ENCODE results near the gene TRMT6. TPM values are rescaled to one million over a fixed set of nuclear protein-coding genes. Genes with fewer than 3 reads are reported as not detected.

The TRMT6 gene
- total RNA-seq, 2 experiments from 2014 or later = 24.9 to 27.1 TPM

DNA sequence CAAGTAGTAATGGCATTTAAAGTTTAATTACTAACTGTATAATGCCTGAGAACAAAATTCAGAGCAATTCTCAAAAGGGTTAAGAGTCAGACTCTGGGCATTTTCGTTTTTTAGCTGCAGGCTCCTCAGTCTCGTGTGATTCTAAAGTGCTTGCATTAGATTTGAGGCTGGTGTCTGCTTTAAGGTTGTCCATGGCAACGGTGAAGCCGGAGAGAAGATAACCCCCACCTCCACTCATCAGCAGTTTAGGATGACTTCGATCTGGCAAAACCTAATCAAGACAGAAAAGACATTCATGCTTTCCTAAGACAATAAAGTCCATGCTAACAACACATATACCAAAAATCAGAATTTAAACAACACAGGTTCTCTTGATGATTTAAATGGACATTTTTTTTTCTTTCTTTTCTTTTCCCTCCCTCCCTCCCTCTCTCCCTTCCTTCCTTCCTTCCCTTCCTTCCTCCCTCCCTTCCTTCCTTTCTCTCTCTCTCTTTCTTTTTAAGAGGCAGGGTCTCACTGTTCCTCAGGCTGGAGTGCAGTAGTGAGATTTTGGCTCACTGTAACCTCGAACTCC lies 11.8 kb downstream of the TRMT6 start:
- DNase-seq = no peak
- Mint-ChIP-seq H3K27me3 (no peaks in the 10 kb centered on the region), H3K27ac (no peak overlapping the region), H3K4me3 (no peak overlapping the region), H3K9me3 (no peaks in the 10 kb centered on the region), H3K36me3 (peaks cover 37% of the 10 kb centered on the region), H3K4me1 (ENCODE audit: low read depth) (no peaks in the 10 kb centered on the region)
- CTCF ChIA-PET = no interaction called here
- intact Hi-C loops (cut with micrococcal nuclease) = no loop called here
- POLR2A ChIA-PET = no interaction called here

GRCh38 chr20:5936238-5936637 lies 14.1 kb downstream of the TRMT6 start:
- no peaks in the 10 kb centered on the region for H3K27me3 Mint-ChIP-seq
- H3K27ac Mint-ChIP-seq = no peak overlapping the region
- ChIA-PET CTCF (interaction anchor here (1.0 to 1.6 kb wide), 4 partner anchors 149 to 408 kb away, joined by 3 to 6 read pairs (median 4); no protein-coding TSS in a partner anchor), POLR2A (no interaction called here)
- intact Hi-C loops (cut with micrococcal nuclease) = no loop called here
- peaks cover 15% of the 10 kb centered on the region for H3K36me3 Mint-ChIP-seq
- no peak overlapping the region for H3K4me3 Mint-ChIP-seq
- H3K9me3 Mint-ChIP-seq = no peaks in the 10 kb centered on the region
- DNase-seq = no peak
- H3K4me1 Mint-ChIP-seq (ENCODE audit: low read depth) = no peaks in the 10 kb centered on the region

- POLR2A ChIA-PET = no interaction called here
- no peaks in the 10 kb centered on the region for H3K27me3 Mint-ChIP-seq
- no peaks in the 10 kb centered on the region for H3K4me1 Mint-ChIP-seq (ENCODE audit: low read depth)
Observed at GRCh38 chr20:5935384-5935783, 14.9 kb downstream of the TRMT6 start.

DNA sequence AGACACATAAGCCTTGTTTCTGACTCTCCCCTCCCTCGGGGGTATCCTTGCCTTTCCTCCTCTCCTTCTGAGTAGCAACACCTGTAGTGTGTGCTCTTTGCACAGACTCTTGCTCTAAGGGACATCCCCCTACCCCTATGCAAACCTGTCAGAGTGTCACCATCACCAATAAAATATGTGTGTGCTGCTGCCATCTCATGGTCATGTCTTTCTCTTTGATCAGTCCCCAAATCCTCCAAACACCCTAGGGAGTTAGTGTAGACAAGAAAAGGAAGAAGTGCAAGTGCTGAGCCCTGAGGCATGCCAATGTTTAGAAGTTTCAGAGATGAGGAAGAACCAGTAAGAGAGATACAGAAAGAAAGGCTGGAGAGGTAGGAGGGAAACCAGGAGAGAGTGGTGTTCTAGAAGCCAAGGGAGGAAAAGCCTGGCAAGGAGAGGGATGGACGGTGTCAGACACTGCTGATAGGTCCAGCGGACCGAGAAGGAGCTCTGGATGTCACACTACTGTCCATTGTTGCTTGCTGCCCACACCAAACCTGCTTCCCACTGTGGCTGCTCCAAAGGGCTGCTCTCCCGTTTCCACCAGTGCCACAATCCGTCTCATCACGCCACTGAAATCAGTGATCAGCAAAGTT lies 16.4 kb downstream of the TRMT6 start:
- ChIA-PET POLR2A (no interaction called here), CTCF (interaction anchor here (1.0 to 3.7 kb wide), 4 partner anchors 13 to 405 kb away, joined by 3 to 21 read pairs (median 4); no protein-coding TSS in a partner anchor)
- peaks cover 4% of the 10 kb centered on the region for H3K36me3 Mint-ChIP-seq
- H3K9me3 Mint-ChIP-seq = no peaks in the 10 kb centered on the region
- H3K27ac Mint-ChIP-seq = no peak overlapping the region
- no peak overlapping the region for H3K4me3 Mint-ChIP-seq
- DNase-seq = peak; percentile 26
- intact Hi-C loops (cut with micrococcal nuclease) = loop anchor here (1.0 to 5.0 kb wide), 2 partner anchors 127 to 405 kb away; no protein-coding TSS in a partner anchor
- H3K27me3 Mint-ChIP-seq = no peaks in the 10 kb centered on the region
- no peaks in the 10 kb centered on the region for H3K4me1 Mint-ChIP-seq (ENCODE audit: low read depth)

More at GRCh38 chr20:5935384-5935783, 14.9 kb downstream of the TRMT6 start:
- CTCF ChIA-PET = interaction anchor here (0.7 to 1.6 kb wide), 5 partner anchors 12 to 407 kb away, joined by 3 to 6 read pairs (median 3); no protein-coding TSS in a partner anchor
- Mint-ChIP-seq H3K36me3 (peaks cover 9% of the 10 kb centered on the region), H3K9me3 (no peaks in the 10 kb centered on the region), H3K4me3 (no peak overlapping the region), H3K27ac (no peak overlapping the region)
- no peak for DNase-seq
- intact Hi-C loops (cut with micrococcal nuclease) = no loop called here

- H3K9me3 Mint-ChIP-seq = no peaks in the 10 kb centered on the region
- no peaks in the 10 kb centered on the region for H3K27me3 Mint-ChIP-seq
- ChIA-PET POLR2A (no interaction called here), CTCF (interaction anchor here (3.7 kb wide), 1 partner anchor 403 kb away, joined by 21 read pairs; no protein-coding TSS in a partner anchor)
- H3K4me3 Mint-ChIP-seq = no peak overlapping the region
- peaks cover 1% of the 10 kb centered on the region for H3K36me3 Mint-ChIP-seq
- H3K4me1 Mint-ChIP-seq (ENCODE audit: low read depth) = no peaks in the 10 kb centered on the region
- DNase-seq = no peak
- no peak overlapping the region for H3K27ac Mint-ChIP-seq
- intact Hi-C loops (cut with micrococcal nuclease) = loop anchor here (1.0 to 5.0 kb wide), 2 partner anchors 125 to 403 kb away; no protein-coding TSS in a partner anchor
Observed at GRCh38 chr20:5932796-5933195, 17.5 kb downstream of the TRMT6 start.

DNA sequence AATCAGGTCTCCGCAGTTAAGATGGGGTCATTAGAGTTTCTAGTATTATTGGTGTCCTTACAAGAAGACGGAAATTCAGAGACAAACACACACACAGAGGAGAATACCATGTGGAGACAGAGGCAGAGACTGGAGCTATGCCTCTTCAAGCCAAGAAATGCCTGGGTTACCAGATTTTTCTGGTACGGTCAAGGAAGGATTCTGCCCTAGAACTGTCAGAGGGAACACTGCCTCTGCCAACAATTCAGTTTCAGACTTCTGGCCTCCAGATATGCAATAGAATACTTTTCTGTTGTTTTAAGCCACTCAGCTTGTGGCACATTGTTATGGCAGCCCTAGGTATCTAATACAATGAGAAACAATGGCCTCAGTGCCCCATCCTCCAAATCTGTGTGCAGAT lies 18.9 kb downstream of the TRMT6 start:
- CTCF ChIA-PET = interaction anchor here (3.7 kb wide), 1 partner anchor 402 kb away, joined by 21 read pairs; no protein-coding TSS in a partner anchor
- POLR2A ChIA-PET = no interaction called here
- no peak overlapping the region for H3K27ac Mint-ChIP-seq
- intact Hi-C loops (cut with micrococcal nuclease) = loop anchor here (5.0 kb wide), 1 partner anchor 124 kb away; no protein-coding TSS in a partner anchor
- H3K27me3 Mint-ChIP-seq = no peaks in the 10 kb centered on the region
- no peaks in the 10 kb centered on the region for H3K9me3 Mint-ChIP-seq
- no peak overlapping the region for H3K4me3 Mint-ChIP-seq
- no peak for DNase-seq
- no peaks in the 10 kb centered on the region for H3K36me3 Mint-ChIP-seq
- H3K4me1 Mint-ChIP-seq (ENCODE audit: low read depth) = no peaks in the 10 kb centered on the region

- Mint-ChIP-seq H3K9me3 (no peaks in the 10 kb centered on the region), H3K4me3 (no peak overlapping the region), H3K27ac (no peak overlapping the region), H3K4me1 (ENCODE audit: low read depth) (no peaks in the 10 kb centered on the region), H3K27me3 (no peaks in the 10 kb centered on the region), H3K36me3 (no peaks in the 10 kb centered on the region)
- POLR2A ChIA-PET = no interaction called here
- intact Hi-C loops (cut with micrococcal nuclease) = no loop called here
- CTCF ChIA-PET = no interaction called here
- no peak for DNase-seq
Observed at GRCh38 chr20:5928836-5929715, 21.3 kb downstream of the TRMT6 start.

DNA sequence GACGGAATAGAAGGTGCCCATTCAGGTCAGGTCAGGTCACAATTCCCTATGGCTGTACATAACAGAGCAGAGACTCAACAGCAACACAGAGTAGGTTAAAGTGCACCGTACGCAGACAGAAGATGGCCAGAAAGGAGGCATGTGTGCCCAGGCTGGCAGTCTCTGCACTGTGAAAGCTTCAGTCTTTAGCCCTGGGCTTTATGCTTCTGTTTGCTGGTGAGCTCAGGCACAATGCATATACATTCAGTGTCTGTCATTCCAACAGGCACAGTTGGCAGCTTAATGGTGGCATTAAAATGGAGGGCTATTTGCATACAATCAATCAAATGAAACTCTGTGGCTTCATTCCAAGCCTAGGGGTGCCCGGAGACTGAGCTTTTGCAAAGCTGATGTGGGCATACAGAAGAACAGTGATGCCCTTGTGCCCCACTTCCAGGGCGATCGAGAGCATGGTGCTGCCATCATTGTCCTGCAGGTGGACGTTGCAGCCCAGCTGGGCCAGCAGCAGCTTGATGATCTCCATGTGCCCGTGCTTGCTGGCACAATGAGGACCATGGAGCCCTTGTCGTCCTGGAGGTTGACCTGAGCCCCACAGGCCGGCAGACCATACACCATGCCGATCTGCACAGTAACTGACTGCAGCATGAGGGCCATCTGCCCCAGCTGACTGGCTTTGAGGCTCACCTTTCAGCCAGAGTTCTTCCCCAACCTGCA lies 22.4 kb downstream of the TRMT6 start:
- Mint-ChIP-seq H3K27me3 (peaks cover 2% of the 10 kb centered on the region), H3K36me3 (no peaks in the 10 kb centered on the region), H3K4me1 (ENCODE audit: low read depth) (no peaks in the 10 kb centered on the region), H3K4me3 (no peak overlapping the region), H3K9me3 (no peaks in the 10 kb centered on the region), H3K27ac (no peak overlapping the region)
- intact Hi-C loops (cut with micrococcal nuclease) = no loop called here
- DNase-seq = no peak
- POLR2A ChIA-PET = no interaction called here
- CTCF ChIA-PET = no interaction called here

- H3K4me3 Mint-ChIP-seq = no peak overlapping the region
- peaks cover 2% of the 10 kb centered on the region for H3K27me3 Mint-ChIP-seq
- ChIA-PET CTCF (no interaction called here), POLR2A (no interaction called here)
- intact Hi-C loops (cut with micrococcal nuclease) = no loop called here
- H3K36me3 Mint-ChIP-seq = no peaks in the 10 kb centered on the region
- peaks cover 1% of the 10 kb centered on the region for H3K4me1 Mint-ChIP-seq (ENCODE audit: low read depth)
- no peak overlapping the region for H3K27ac Mint-ChIP-seq
- no peaks in the 10 kb centered on the region for H3K9me3 Mint-ChIP-seq
- no peak for DNase-seq
Observed at GRCh38 chr20:5925551-5925950, 24.8 kb downstream of the TRMT6 start.

DNA sequence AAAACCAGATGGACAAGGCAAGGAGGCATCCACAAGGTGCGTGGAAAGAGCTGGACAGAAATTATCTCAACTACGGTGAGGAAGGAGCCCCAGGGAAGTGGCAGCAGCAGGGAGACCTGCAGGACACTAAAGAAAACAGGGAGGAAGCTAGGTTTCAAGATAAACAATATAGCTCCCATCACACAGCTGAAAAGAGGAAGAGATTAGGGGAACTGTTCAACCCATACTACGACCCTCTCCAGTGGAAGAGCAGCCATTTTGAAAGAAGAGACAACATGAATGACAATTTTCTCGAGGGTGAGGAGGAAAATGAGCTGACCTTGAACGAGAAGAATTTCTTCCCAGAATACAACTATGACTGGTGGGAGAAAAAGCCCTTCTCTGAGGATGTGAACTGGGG lies 26.8 kb downstream of the TRMT6 start:
- peaks cover 20% of the 10 kb centered on the region for H3K4me1 Mint-ChIP-seq (ENCODE audit: low read depth)
- POLR2A ChIA-PET = no interaction called here
- H3K4me3 Mint-ChIP-seq = no peak overlapping the region
- DNase-seq = no peak
- H3K9me3 Mint-ChIP-seq = no peaks in the 10 kb centered on the region
- CTCF ChIA-PET = interaction anchor here (1.3 kb wide), 1 partner anchor 395 kb away, joined by 3 read pairs; no protein-coding TSS in a partner anchor
- peaks cover 2% of the 10 kb centered on the region for H3K27me3 Mint-ChIP-seq
- intact Hi-C loops (cut with micrococcal nuclease) = no loop called here
- no peaks in the 10 kb centered on the region for H3K36me3 Mint-ChIP-seq
- no peak overlapping the region for H3K27ac Mint-ChIP-seq

GRCh38 chr20:5920581-5920980 lies 29.8 kb downstream of the TRMT6 start:
- Mint-ChIP-seq H3K9me3 (no peaks in the 10 kb centered on the region), H3K27me3 (peaks cover 2% of the 10 kb centered on the region), H3K4me1 (ENCODE audit: low read depth) (peaks cover 20% of the 10 kb centered on the region), H3K36me3 (no peaks in the 10 kb centered on the region), H3K4me3 (no peak overlapping the region), H3K27ac (peak overlapping the region; percentile 7)
- no peak for DNase-seq
- ChIA-PET CTCF (interaction anchor here (0.8 kb wide), 1 partner anchor 392 kb away, joined by 3 read pairs; no protein-coding TSS in a partner anchor), POLR2A (interaction anchor here (0.8 kb wide), 1 partner anchor 27 kb away, joined by 4 read pairs; no protein-coding TSS in a partner anchor)
- intact Hi-C loops (cut with micrococcal nuclease) = loop anchor here (1.0 kb wide), 1 partner anchor 30 kb away; the partner anchor contains the start of genes MCM8 and TRMT6
